GM12878 (cell line): ENCODE measurements around the gene MBD3.

Source experiments
- CEBPB ChIP-seq, 2 experiments: fragments of 150-350 bp in 1 of 2; IDR thresholded peaks; 2 replicates each; pipeline ENCODE4 v1.6.1; 2012 to 2014; ENCODE audit warnings: low read depth in 2 of 2, low read length in 2 of 2, borderline replicate concordance in 1 of 2, inconsistent platforms in 1 of 2
- CTCF ChIP-seq, 3 experiments: IDR thresholded peaks in 2 of 3; conservative IDR thresholded peaks in 1 of 3; 2 replicates each; pipeline ENCODE4 v1.5.1; 2011; ENCODE audit warnings: low read depth in 3 of 3, low read length in 3 of 3, mild to moderate bottlenecking in 3 of 3, control low read depth in 2 of 3, moderate library complexity in 2 of 3, inconsistent platforms in 1 of 3, mixed read lengths in 1 of 3; ENCODE audit not compliant: control insufficient read depth in 2 of 3, insufficient read depth in 1 of 3; ENCODE audit errors: extremely low read depth in 1 of 3
- EP300 ChIP-seq, 2 experiments: fragments of 150-350 bp in 1 of 2; IDR thresholded peaks; 2 replicates each; pipeline ENCODE4 v1.6.1; 2011 to 2012; ENCODE audit warnings: low read depth in 2 of 2, low read length in 2 of 2, borderline replicate concordance in 1 of 2, improper control_type of control experiment in 1 of 2, inconsistent platforms in 1 of 2; ENCODE audit not compliant: control insufficient read depth in 1 of 2
- ESRRA ChIP-seq: IDR thresholded peaks from 2 replicates; pipeline ENCODE4 v1.6.1; 2012; ENCODE audit warnings: mild to moderate bottlenecking, low read length, improper control_type of control experiment
- NFIC ChIP-seq: IDR thresholded peaks from 2 replicates; pipeline ENCODE4 v1.6.1; 2012; ENCODE audit warnings: low read depth, mild to moderate bottlenecking, inconsistent platforms, low read length, moderate library complexity
- POLR2A ChIP-seq: IDR thresholded peaks from 2 replicates; pipeline ENCODE4 v1.6.1; 2011; ENCODE audit warnings: low read depth, mild to moderate bottlenecking, low read length
- TF ChIP-seq, protein P1 (sequence below): fragments of 450-650 bp; formaldehyde crosslinking; IDR thresholded peaks from 2 replicates; pipeline ENCODE4 v1.4.0; 2020; ENCODE audit warnings: mild to moderate bottlenecking, moderate library complexity

GRCh38 chr19:1609103-1609396 is 16.4 kb upstream of the MBD3 start:
- TF ChIP-seq POLR2A (no peak), ESRRA (no peak), NFIC (no peak), CEBPB (IDR thresholded peaks at IDR 0.05; ENCODE audit: borderline replicate concordance in 1 of 2, low read depth in 2 of 2, low read length in 2 of 2) (no peak), CTCF (IDR thresholded peaks at IDR 0.05 in 2 of 3, conservative IDR thresholded peaks at IDR 0.05 in 1 of 3; ENCODE audit: control insufficient read depth in 2 of 3, extremely low read depth in 1 of 3, insufficient read depth in 1 of 3, low read depth in 3 of 3, low read length in 3 of 3) (no peak), EP300 (IDR thresholded peaks at IDR 0.05; ENCODE audit: borderline replicate concordance in 1 of 2, control insufficient read depth in 1 of 2, low read depth in 2 of 2, low read length in 2 of 2) (no peak)
- TF ChIP-seq, protein P1, sequence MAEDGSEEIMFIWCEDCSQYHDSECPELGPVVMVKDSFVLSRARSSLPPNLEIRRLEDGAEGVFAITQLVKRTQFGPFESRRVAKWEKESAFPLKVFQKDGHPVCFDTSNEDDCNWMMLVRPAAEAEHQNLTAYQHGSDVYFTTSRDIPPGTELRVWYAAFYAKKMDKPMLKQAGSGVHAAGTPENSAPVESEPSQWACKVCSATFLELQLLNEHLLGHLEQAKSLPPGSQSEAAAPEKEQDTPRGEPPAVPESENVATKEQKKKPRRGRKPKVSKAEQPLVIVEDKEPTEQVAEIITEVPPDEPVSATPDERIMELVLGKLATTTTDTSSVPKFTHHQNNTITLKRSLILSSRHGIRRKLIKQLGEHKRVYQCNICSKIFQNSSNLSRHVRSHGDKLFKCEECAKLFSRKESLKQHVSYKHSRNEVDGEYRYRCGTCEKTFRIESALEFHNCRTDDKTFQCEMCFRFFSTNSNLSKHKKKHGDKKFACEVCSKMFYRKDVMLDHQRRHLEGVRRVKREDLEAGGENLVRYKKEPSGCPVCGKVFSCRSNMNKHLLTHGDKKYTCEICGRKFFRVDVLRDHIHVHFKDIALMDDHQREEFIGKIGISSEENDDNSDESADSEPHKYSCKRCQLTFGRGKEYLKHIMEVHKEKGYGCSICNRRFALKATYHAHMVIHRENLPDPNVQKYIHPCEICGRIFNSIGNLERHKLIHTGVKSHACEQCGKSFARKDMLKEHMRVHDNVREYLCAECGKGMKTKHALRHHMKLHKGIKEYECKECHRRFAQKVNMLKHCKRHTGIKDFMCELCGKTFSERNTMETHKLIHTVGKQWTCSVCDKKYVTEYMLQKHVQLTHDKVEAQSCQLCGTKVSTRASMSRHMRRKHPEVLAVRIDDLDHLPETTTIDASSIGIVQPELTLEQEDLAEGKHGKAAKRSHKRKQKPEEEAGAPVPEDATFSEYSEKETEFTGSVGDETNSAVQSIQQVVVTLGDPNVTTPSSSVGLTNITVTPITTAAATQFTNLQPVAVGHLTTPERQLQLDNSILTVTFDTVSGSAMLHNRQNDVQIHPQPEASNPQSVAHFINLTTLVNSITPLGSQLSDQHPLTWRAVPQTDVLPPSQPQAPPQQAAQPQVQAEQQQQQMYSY (CRISPR knock-in tag) = no peak
